HepG2 (cell line): ENCODE results near the gene SERPINE2. TPM values are rescaled to one million over a fixed set of nuclear protein-coding genes. Genes with fewer than 3 reads are reported as not detected.

Experiments used
- AKNA ChIP-seq: sonication (generic); formaldehyde crosslinking; IDR thresholded peaks from 2 replicates; pipeline ENCODE4 v1.4.0; 2020; ENCODE audit warnings: missing genetic modification reagents, borderline replicate concordance
- CHD4 ChIP-seq: fragments of 200-600 bp; sonication (generic); IDR thresholded peaks from 2 replicates; pipeline ENCODE4 v1.7.0; 2017; ENCODE audit warnings: mild to moderate bottlenecking, low read length, borderline replicate concordance
- ELF3 ChIP-seq: IDR thresholded peaks from 2 replicates; pipeline ENCODE4 v1.6.1; 2016; ENCODE audit warnings: missing genetic modification reagents, missing compliant biosample characterization
- EP300 ChIP-seq, 3 experiments: sonication (generic) in 1 of 3; formaldehyde crosslinking in 1 of 3; IDR thresholded peaks; 2 replicates each; pipeline versions ENCODE4 v1.5.1 to v1.6.1; 2011 to 2020; ENCODE audit warnings: low read depth in 2 of 3, low read length in 2 of 3, borderline replicate concordance in 1 of 3, improper control_type of control experiment in 1 of 3, mild to moderate bottlenecking in 1 of 3, missing genetic modification reagents in 1 of 3, moderate library complexity in 1 of 3
- FUBP1 ChIP-seq: sonication (generic); formaldehyde crosslinking; IDR thresholded peaks from 2 replicates; pipeline ENCODE4 v1.5.1; 2020; ENCODE audit warnings: missing genetic modification reagents, mild to moderate bottlenecking, borderline replicate concordance
- HDAC2 ChIP-seq: sonication (generic); formaldehyde crosslinking; IDR thresholded peaks from 2 replicates; pipeline ENCODE4 v1.4.0; 2020; ENCODE audit warnings: missing genetic modification reagents
- POLR2AphosphoS2 ChIP-seq: IDR thresholded peaks from 2 replicates; pipeline ENCODE4 v1.6.1; 2011; ENCODE audit warnings: low read depth, low read length, improper control_type of control experiment
- PPARG ChIP-seq: conservative IDR thresholded peaks from 2 replicates; pipeline ENCODE4 v1.6.1; 2016; ENCODE audit warnings: missing biosample characterization, missing genetic modification reagents
- SIN3A ChIP-seq: IDR thresholded peaks from 2 replicates; pipeline ENCODE4 v1.6.1; 2011; ENCODE audit warnings: low read depth, mild to moderate bottlenecking, control low read depth, low read length, borderline replicate concordance
- SKI ChIP-seq: fragments of 450-650 bp; IDR thresholded peaks from one replicate; pipeline ENCODE4 v1.6.1; 2018; ENCODE audit warnings: mild to moderate bottlenecking; ENCODE audit not compliant: partially characterized antibody
- SMC3 ChIP-seq: IDR thresholded peaks from 2 replicates; pipeline ENCODE4 v1.6.1; 2011; ENCODE audit warnings: low read length, improper control_type of control experiment
- TEF ChIP-seq: sonication (generic); formaldehyde crosslinking; IDR thresholded peaks from 2 replicates; pipeline ENCODE4 v1.5.0; 2020; ENCODE audit warnings: missing genetic modification reagents
- ZBTB34 ChIP-seq: sonication (generic); formaldehyde crosslinking; IDR thresholded peaks from 2 replicates; pipeline ENCODE4 v1.8.0; 2022; ENCODE audit warnings: mild to moderate bottlenecking, missing genetic modification reagents
- ZNF317 ChIP-seq: sonication (generic); formaldehyde crosslinking; IDR thresholded peaks from 2 replicates; pipeline ENCODE4 v1.5.0; 2020; ENCODE audit warnings: mild to moderate bottlenecking, missing genetic modification reagents
- ZNF431 ChIP-seq: sonication (generic); formaldehyde crosslinking; IDR thresholded peaks from 2 replicates; pipeline ENCODE4 v1.9.0; 2022; ENCODE audit warnings: missing genetic modification reagents, low read depth, mild to moderate bottlenecking, borderline replicate concordance
- ZNF577 ChIP-seq: sonication (generic); formaldehyde crosslinking; IDR thresholded peaks from 2 replicates; pipeline ENCODE4 v1.4.0; 2020; ENCODE audit warnings: mild to moderate bottlenecking, low read depth, missing genetic modification reagents, borderline replicate concordance
- ZNF629 ChIP-seq: sonication (generic); formaldehyde crosslinking; conservative IDR thresholded peaks from 2 replicates; pipeline ENCODE4 v1.5.0; 2020; ENCODE audit warnings: missing genetic modification reagents
- ZNF709 ChIP-seq: sonication (generic); formaldehyde crosslinking; IDR thresholded peaks from 2 replicates; pipeline ENCODE4 v1.5.0; 2020; ENCODE audit warnings: mild to moderate bottlenecking, missing genetic modification reagents
- polyA plus RNA-seq, 8 experiments: library from polyadenylated mRNA; depleted of rRNA in 3 of 8; stranded (reverse) in 7 of 8; unstranded in 1 of 8; fragments of >200 nt; fragmentation: Illumina TruSeq in 4 of 8; extraction: Trizol in 4 of 8; gene quantifications; 2 replicates each; pipeline versions ENCODE4 v1.2.1 to v1.2.3, GENCODE V29; 2011 to 2016; ENCODE audit warnings: low read depth in 4 of 8, missing spikeins in 1 of 8, mixed read lengths in 1 of 8; ENCODE audit not compliant: insufficient read depth in 1 of 8
- total RNA-seq, 5 experiments: library from RNA; depleted of rRNA; stranded (reverse); fragments of >200 nt; fragmentation: Illumina TruSeq; extraction: Trizol; gene quantifications; 2 replicates each; pipeline ENCODE4 v1.2.3, GENCODE V29; 2016; ENCODE audit warnings: low read depth in 1 of 5
- TF ChIP-seq, protein P1 (sequence below): sonication (generic); formaldehyde crosslinking; IDR thresholded peaks from 2 replicates; pipeline ENCODE4 v1.4.0; 2020; ENCODE audit warnings: missing genetic modification reagents

Gene SERPINE2
- total and polyA plus RNA-seq, 2 of the 13 experiments (the other 11 are each of a cell fraction or from before 2014, with no cell fraction given), result 7.9 to 18.1 TPM

- TF ChIP-seq EP300 (IDR thresholded peaks at IDR 0.05; ENCODE audit: low read depth in 2 of 2, low read length in 2 of 2), result peak in 1 of 2 experiments; percentile 17; a peak in 1 of 4 replicates
- no peak for TF ChIP-seq EP300 (CRISPR knock-in tag; IDR thresholded peaks at IDR 0.05; ENCODE audit: borderline replicate concordance)
- no peak for TF ChIP-seq ZNF577 (CRISPR knock-in tag)
- no peak for TF ChIP-seq ZNF709 (CRISPR knock-in tag)
- no peak for TF ChIP-seq POLR2AphosphoS2
- TF ChIP-seq SMC3, result no peak
- 0 out of 2 replicates have a peak, but pooled peaks have one; percentile 37 for TF ChIP-seq AKNA
- TF ChIP-seq ZBTB34 (CRISPR knock-in tag), result no peak
- 0 out of 2 replicates have a peak, but pooled peaks have one; percentile 23 for TF ChIP-seq CHD4
- TF ChIP-seq SKI, result peak; percentile 26
- TF ChIP-seq ELF3, result 0 out of 2 replicates have a peak, but pooled peaks have one; percentile 5
- 0 out of 2 replicates have a peak, but pooled peaks have one; percentile 37 for TF ChIP-seq ZNF629 (CRISPR knock-in tag)
- TF ChIP-seq HDAC2 (CRISPR knock-in tag), result peak; percentile 41; the same call in 1 of the 2 replicates
- no peak for TF ChIP-seq FUBP1
- no peak for TF ChIP-seq ZNF431 (CRISPR knock-in tag)
- TF ChIP-seq, protein P1, sequence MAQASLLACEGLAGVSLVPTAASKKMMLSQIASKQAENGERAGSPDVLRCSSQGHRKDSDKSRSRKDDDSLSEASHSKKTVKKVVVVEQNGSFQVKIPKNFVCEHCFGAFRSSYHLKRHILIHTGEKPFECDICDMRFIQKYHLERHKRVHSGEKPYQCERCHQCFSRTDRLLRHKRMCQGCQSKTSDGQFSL, result no peak
- 0 out of 2 replicates have a peak, but pooled peaks have one; percentile 49 for TF ChIP-seq ZNF317 (CRISPR knock-in tag)
- 0 out of 2 replicates have a peak, but pooled peaks have one; percentile 33 for TF ChIP-seq SIN3A
- peak; percentile 78 for TF ChIP-seq PPARG (CRISPR knock-in tag)
- TF ChIP-seq TEF, result no peak
Measured at GRCh38 chr2:223929571-223930102, 109.4 kb downstream of the SERPINE2 start (continued).
